ENCODE results near the gene CFI.
"Not testable (repeated sequence)": the region's sequence is repeated elsewhere in the genome, so short reads cannot be mapped to it uniquely, and the experiment has no call there.

CFI gene

GRCh38 chr4:109795059-109795458 lies 6.7 kb downstream of the CFI start:
- DNase-seq (ENCODE audit: low read depth), result no peak

GRCh38 chr4:109787807-109788206 lies 14.0 kb downstream of the CFI start:
- no peak for DNase-seq (ENCODE audit: low read depth)

DNA sequence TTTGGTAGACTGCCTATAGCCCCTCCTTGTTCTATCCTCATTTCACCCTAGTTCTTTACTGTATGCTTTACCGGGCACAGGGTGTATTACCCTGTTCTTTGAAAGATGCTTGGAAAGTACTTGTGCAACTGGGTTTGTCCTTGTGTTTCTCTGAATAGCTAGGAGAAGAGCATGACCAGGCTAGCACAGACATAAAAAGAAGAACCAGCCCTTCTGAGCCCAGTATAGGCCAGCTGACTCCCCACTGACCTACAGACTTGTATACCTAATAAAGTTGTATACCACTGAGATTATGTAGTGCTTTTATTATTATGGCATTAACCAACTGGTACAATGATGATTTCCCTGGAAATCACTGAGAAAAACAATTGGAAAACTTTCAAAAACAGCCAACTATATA lies 15.0 kb downstream of the CFI start:
- no peak for DNase-seq (ENCODE audit: low read depth)

DNA sequence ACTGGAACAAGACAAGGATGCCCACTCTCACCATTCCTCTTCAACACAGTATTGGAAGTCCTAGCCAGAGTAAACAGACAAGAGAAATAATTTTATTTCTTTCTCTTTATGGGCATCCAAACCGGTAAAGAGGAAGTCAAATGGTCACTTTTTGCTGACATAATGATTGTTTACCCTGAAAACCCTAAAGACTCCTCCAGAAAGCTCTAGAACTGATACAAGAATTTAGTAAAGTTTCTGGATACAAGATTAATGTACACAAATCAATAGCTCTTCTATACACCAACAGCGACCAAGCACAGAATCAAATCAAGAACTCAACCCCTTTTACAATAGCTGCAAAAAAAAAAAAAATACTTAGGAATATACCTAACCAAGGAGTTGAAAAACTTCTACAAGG lies 19.7 kb downstream of the CFI start:
- not testable (repeated sequence) for DNase-seq (ENCODE audit: low read depth)

DNA sequence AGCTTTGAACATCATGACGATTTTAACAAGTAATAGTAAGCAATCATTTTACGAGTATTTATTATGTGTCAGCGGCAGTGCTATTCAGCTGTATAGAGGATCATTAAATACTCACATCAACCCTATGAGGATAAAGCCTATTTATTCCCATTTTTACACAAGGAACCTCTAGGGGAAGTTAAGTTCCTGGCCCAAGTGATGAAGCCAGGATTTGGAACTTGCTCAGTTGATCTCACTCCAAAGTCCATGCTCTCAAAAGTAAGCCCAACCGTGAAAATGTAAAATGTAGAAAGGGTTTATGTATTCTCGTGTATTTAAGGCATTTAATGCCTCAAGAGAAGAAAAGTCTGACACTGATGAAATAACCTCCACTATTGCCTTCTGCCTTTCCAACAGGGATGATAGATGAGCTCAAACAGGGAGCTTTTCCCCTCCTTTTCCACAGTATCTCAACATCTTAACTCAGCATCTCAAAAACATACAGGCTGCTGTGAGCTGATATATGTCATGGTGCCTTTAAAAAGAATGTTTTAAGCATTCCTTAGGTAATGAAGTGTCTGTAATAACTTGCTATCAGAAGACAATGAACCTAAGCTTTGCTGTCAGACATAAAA lies 36.9 kb downstream of the CFI start:
- no peak for DNase-seq (ENCODE audit: low read depth)

- DNase-seq (ENCODE audit: low read depth), result no peak
Observed at GRCh38 chr4:109764376-109764775, 37.4 kb downstream of the CFI start.

- DNase-seq (ENCODE audit: low read depth), result no peak
Observed at GRCh38 chr4:109760682-109761081, 41.1 kb downstream of the CFI start.

GRCh38 chr4:109755656-109756055 lies 46.1 kb downstream of the CFI start:
- no peak for DNase-seq (ENCODE audit: low read depth)

DNA sequence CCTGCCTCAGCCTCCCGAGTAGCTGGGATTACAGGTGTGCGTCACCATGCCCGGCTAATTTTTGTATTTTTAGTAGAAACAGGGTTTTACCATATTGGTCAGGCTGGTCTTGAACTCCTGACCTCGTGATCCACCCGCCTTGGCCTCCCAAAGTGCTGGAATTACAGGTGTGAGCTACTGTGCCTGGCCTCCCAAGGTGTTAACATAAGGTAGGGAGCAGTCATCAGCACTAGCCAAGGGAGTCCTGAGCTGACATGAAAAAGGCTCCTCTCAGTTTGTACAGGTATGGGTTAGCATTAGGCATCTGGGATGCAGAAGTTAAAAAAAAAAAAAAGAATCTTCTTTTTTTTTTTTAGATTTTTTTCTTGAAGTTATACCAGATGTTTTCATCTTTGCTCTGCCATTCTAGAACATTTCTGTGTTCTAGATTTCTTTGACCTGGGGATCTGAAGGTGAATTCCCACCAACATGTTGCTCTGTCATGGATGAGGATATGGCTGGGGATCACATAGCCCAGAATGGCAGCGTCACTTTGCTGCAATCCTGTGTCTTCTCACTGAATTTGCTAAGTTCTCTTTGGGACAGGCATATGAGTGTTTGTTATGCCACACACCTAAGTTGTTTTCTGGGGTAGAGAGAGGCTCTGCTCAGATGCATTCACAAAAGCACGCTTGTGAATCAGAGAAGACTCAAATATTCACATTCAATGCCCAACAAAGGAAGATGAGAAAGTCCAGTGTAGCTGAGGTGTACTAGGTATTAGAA lies 47.5 kb downstream of the CFI start:
- no peak for DNase-seq (ENCODE audit: low read depth)

GRCh38 chr4:109752525-109752924 lies 49.3 kb downstream of the CFI start:
- no peak for DNase-seq (ENCODE audit: low read depth)

- no peak for DNase-seq (ENCODE audit: low read depth)
Observed at GRCh38 chr4:109751852-109752251, 49.9 kb downstream of the CFI start.

DNA sequence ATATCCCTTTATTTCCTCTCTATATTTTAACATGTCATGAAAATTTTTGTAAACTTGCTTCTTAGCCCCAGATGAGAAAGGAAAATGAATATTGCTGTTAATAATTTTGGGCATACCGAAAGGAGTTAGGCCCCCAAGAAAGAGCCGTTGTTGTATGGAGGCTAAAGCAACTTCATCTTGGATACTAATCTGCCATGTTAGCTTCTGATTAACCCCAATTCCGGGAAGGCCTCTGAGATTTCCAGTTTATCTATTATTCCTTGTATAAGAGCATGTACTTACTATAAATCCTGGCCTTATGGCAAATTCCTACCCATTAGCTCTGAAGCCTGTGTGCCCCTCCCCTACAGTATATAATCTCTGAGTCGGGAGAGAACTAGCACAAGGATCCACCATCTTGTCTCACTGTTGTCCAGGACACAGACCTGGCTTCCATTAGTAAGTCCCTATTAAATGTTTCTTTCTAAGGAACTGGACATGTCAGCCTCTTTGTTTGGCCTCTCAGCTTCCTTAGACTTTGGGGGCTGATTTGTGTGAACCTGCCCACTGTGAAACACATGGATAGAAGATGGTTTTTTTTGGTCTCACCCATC lies 51.1 kb downstream of the CFI start:
- no peak for DNase-seq (ENCODE audit: low read depth)

- no peak for DNase-seq (ENCODE audit: low read depth)
Observed at GRCh38 chr4:109749388-109750082, 52.3 kb downstream of the CFI start.

GRCh38 chr4:109748114-109748513 lies 53.7 kb downstream of the CFI start:
- no peak for DNase-seq (ENCODE audit: low read depth)

DNA sequence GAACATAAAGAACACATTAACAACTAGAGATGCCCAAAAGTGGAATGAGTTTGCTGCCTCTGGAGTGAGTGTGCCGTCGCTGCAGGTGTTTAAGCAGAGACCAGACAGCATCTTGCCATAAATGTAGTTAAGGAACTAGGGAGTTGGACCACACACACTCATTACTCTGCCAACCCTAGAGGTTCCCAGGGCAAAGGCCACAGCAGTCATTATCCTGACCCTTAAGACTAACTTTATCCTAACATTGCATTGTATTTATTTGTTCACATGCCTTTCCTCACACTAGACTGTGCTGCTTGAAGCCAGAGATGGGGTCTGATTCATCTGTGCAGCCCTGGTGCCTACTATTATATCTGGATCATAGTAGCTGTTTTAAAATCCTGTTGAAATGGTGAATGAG lies 55.1 kb downstream of the CFI start:
- no peak for DNase-seq (ENCODE audit: low read depth)

DNA sequence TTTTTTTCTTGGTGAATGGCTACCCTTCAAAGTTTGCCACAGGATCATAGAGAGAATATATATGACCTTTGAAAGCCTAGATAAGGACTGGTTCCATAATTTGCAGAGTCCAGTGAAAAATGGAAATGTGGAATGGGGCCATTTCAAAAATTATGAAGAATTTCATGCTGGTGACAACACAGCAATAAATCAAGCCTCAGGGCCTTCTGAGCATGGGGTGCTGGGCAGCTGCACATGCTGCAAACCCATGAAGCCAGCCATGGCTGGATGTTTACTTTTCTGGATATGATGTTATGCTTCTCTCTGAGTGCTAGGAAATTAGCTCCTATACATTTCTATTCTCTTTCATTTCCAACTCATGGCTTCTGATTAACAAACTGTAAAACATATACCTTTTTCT lies 56.0 kb downstream of the CFI start:
- DNase-seq (ENCODE audit: low read depth), result no peak

GRCh38 chr4:109739547-109739946 lies 62.3 kb downstream of the CFI start:
- no peak for DNase-seq (ENCODE audit: low read depth)

- DNase-seq (ENCODE audit: low read depth), result no peak
Observed at GRCh38 chr4:109738104-109738872, 63.5 kb downstream of the CFI start.

GRCh38 chr4:109735566-109736365 lies 66.0 kb downstream of the CFI start:
- DNase-seq (ENCODE audit: low read depth), result no peak

- no peak for DNase-seq (ENCODE audit: low read depth)
Observed at GRCh38 chr4:109733728-109734127, 68.1 kb downstream of the CFI start.

All from stimulated activated CD8-positive, alpha-beta memory T cell treated with anti-CD3 and anti-CD28 coated beads, Interleukin-15, amount 100 ng/mL, for 1 hour (primary cell).